A549 (cell line): ENCODE data around the gene PLEKHS1.

Experiments
- CTCF ChIP-seq: fragments of >200 bp; sonication (Bioruptor Twin); formaldehyde crosslinking; IDR thresholded peaks from 3 replicates; pipeline ENCODE4 v1.5.1; 2016
- HOXA7 ChIP-seq: fragments of 250-450 bp; sonication (Bioruptor Pico); IDR thresholded peaks from 2 replicates; pipeline ENCODE4 v1.5.0; 2020; ENCODE audit warnings: mild to moderate bottlenecking, moderate library complexity
- REST ChIP-seq: fragments of 200-600 bp; sonication (generic); IDR thresholded peaks from 2 replicates; pipeline ENCODE4 v1.6.1; 2016; ENCODE audit warnings: antibody characterized with exemption, mild to moderate bottlenecking, moderate library complexity
- ZSCAN20 ChIP-seq: fragments of 250-450 bp; sonication (Bioruptor Pico); IDR thresholded peaks from 2 replicates; pipeline ENCODE4 v1.8.0; 2022; ENCODE audit warnings: mild to moderate bottlenecking, moderate library complexity

- TF ChIP-seq CTCF (no peak), HOXA7 (CRISPR knock-in tag) (no peak), REST (no peak), ZSCAN20 (CRISPR knock-in tag) (no peak)
These were observed 11.9 kb upstream of the PLEKHS1 start for GRCh38 chr10:113739577-113739976.
